Measurements from ENCODE around the gene EXOC3.
"Not testable (repeated sequence)": the region's sequence is repeated elsewhere in the genome, so short reads cannot be mapped to it uniquely, and the experiment has no call there.

EXOC3 gene

DNA sequence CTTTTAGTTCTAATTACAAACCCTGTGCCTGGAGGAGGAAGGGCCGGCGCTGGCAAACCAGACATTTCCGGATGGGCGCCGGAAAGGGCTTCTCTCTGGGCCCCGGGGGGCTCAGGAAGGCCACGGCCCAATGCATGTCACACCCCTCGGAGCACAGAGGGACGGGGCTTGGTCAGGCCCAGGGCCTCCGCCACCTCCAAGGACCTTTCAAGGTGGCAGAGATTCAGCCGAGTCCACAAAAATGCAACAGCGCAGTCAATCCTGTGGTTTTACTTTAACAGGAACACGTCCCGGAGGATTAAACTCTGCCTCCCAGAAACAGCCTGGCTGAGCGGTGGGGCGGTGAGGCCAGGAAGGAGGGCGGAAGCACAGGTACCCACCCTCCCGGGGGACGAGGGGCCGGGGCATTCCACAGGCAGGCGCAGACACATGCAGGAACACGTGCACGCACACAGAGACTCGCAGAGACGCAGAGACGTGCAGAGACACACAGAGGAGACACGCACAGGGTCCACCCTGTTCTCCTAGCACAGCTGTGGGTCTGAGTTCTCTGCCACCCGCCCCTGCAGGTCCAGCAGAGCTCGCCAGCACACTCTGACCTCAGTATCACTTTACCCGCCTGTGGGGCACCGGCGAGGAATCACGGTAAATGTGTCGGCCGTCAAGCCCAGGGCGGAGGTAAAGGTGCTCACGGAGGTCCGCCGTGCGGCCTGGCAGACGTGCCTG is 58.3 kb downstream of the EXOC3 start:
- no peak for DNase-seq (ENCODE audit: low read depth)
- TF ChIP-seq, protein P1, sequence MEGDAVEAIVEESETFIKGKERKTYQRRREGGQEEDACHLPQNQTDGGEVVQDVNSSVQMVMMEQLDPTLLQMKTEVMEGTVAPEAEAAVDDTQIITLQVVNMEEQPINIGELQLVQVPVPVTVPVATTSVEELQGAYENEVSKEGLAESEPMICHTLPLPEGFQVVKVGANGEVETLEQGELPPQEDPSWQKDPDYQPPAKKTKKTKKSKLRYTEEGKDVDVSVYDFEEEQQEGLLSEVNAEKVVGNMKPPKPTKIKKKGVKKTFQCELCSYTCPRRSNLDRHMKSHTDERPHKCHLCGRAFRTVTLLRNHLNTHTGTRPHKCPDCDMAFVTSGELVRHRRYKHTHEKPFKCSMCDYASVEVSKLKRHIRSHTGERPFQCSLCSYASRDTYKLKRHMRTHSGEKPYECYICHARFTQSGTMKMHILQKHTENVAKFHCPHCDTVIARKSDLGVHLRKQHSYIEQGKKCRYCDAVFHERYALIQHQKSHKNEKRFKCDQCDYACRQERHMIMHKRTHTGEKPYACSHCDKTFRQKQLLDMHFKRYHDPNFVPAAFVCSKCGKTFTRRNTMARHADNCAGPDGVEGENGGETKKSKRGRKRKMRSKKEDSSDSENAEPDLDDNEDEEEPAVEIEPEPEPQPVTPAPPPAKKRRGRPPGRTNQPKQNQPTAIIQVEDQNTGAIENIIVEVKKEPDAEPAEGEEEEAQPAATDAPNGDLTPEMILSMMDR (conservative IDR thresholded peaks at IDR 0.05; ENCODE audit: low read depth, low read length) = no peak
- no peak overlapping the region for H3K4me3 ChIP-seq (ENCODE audit: low read depth, low read length)

GRCh38 chr5:501831-502184 is 58.8 kb downstream of the EXOC3 start:
- H3K4me3 ChIP-seq (ENCODE audit: low read depth, low read length) = no peak overlapping the region
- DNase-seq (ENCODE audit: low read depth) = peak; percentile 41
- TF ChIP-seq, protein P1 (conservative IDR thresholded peaks at IDR 0.05; ENCODE audit: low read depth, low read length) = no peak

- DNase-seq (ENCODE audit: low read depth) = no peak
- no peak overlapping the region for H3K4me3 ChIP-seq (ENCODE audit: low read depth, low read length)
- TF ChIP-seq, protein P1 (conservative IDR thresholded peaks at IDR 0.05; ENCODE audit: low read depth, low read length) = no peak
Observed at GRCh38 chr5:502325-503079, 59.5 kb downstream of the EXOC3 start.

GRCh38 chr5:504326-505154 is 61.6 kb downstream of the EXOC3 start:
- DNase-seq (ENCODE audit: low read depth) = no peak
- no peak overlapping the region for H3K4me3 ChIP-seq (ENCODE audit: low read depth, low read length)
- TF ChIP-seq, protein P1 (conservative IDR thresholded peaks at IDR 0.05; ENCODE audit: low read depth, low read length) = no peak

- DNase-seq (ENCODE audit: low read depth) = no peak
- TF ChIP-seq, protein P1 (conservative IDR thresholded peaks at IDR 0.05; ENCODE audit: low read depth, low read length) = no peak
- H3K4me3 ChIP-seq (ENCODE audit: low read depth, low read length) = no peak overlapping the region
Observed at GRCh38 chr5:505951-506525, 63.1 kb downstream of the EXOC3 start.

DNA sequence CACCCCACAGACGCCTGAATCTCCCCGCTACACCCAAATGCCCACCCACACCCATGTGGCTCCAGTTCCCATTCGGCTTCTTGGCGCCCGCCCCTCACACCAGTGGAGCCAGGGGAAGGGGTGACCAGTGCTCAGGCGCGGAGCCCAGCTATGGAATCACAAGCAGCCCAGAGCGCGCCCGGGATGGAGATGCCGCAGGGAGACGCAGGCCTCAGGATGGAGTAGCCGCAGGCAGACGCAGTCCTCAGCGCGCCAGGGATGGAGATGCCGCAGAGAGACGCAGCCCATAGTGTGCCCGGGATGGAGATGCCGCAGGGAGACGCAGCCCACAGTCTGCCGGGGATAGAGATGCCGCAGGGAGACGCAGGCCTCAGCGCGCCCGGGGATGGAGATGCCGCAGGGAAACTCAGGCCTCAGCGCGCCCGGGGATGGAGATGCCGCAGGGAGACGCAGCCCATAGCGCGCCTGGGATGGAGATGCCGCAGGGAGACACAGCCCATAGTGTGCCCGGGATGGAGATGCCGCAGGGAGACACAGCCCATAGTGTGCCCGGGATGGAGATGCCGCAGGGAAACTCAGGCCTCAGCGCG is 65.1 kb downstream of the EXOC3 start:
- H3K4me3 ChIP-seq (ENCODE audit: low read depth, low read length); DNase-seq (ENCODE audit: low read depth): not testable (repeated sequence)
